Thoracic aorta (tissue), 2 donors: Measurements from ENCODE around the gene STIM1. TPM values are rescaled to one million over a fixed set of nuclear protein-coding genes. Genes with fewer than 3 reads are reported as not detected.

Experiments
- ATAC-seq: fragments of 150-250 bp; one replicate; pipeline ENCODE4 v1.8.0; 2017; ENCODE audit warnings: low read depth; ENCODE audit not compliant: insufficient number of reproducible peaks, low FRiP score
- DNase-seq: peaks from one replicate; pipeline ENCODE4 v3.0.0-alpha.2; 2020; ENCODE audit warnings: low spot score
- H3K27ac ChIP-seq, 2 donors: fragments of 200-600 bp; sonication (generic); 1 replicate in 1 of 2; 2 replicates in 1 of 2; pipeline ENCODE4 v1.5.1; 2016; ENCODE audit warnings: mild to moderate bottlenecking in 2 of 2, moderate library complexity in 2 of 2
- H3K27me3 ChIP-seq: fragments of 200-600 bp; sonication (generic); replicated peaks from 2 replicates; pipeline ENCODE4 v1.6.0; 2016; ENCODE audit warnings: mild to moderate bottlenecking; ENCODE audit not compliant: insufficient read depth
- H3K36me3 ChIP-seq: fragments of 200-600 bp; sonication (generic); one replicate; pipeline ENCODE4 v1.5.1; 2016
- H3K4me1 ChIP-seq, 2 donors: fragments of 200-600 bp; sonication (generic); 1 replicate in 1 of 2; 2 replicates in 1 of 2; pipeline versions ENCODE4 v1.5.1 to v1.6.0; 2016; ENCODE audit warnings: low read depth in 2 of 2, mild to moderate bottlenecking in 1 of 2; ENCODE audit not compliant: control insufficient read depth in 1 of 2
- H3K4me3 ChIP-seq: fragments of 200-600 bp; sonication (generic); 2 replicates; pipeline ENCODE4 v1.5.1; 2016; ENCODE audit warnings: mild to moderate bottlenecking
- H3K9me3 ChIP-seq: fragments of 200-600 bp; sonication (generic); 2 replicates; pipeline ENCODE4 v1.5.1; 2016
- CTCF ChIP-seq: fragments of 200-600 bp; sonication (generic); IDR thresholded peaks from one replicate; pipeline ENCODE4 v1.5.1; 2019; ENCODE audit warnings: antibody characterized with exemption
- total RNA-seq, 2 donors: library from RNA; depleted of rRNA; stranded (reverse); fragments of >200 nt; gene quantifications; one replicate each; pipeline versions ENCODE4 v1.1.0 to v1.2.3, GENCODE V29; 2016

STIM1 gene
- total RNA-seq, 2 donors from 2014 or later, result 53.8 to 63.0 TPM

GRCh38 chr11:3840004-3840869, 15.2 kb upstream of the STIM1 start:
- H3K9me3 ChIP-seq, result no peaks in the 10 kb centered on the region
- no peaks in the 10 kb centered on the region for H3K27me3 ChIP-seq
- no peak for TF ChIP-seq CTCF
- H3K36me3 ChIP-seq, result no peaks in the 10 kb centered on the region
- peaks cover 12 to 35% of the 10 kb centered on the region in 2 donors for H3K4me1 ChIP-seq
- peak; percentile 25 for DNase-seq
- H3K4me3 ChIP-seq, result peak overlapping the region; percentile 96
- peak overlapping the region; percentile 97 to 98 for H3K27ac ChIP-seq
- ATAC-seq, result no peak

- Histone ChIP-seq H3K9me3 (no peaks in the 10 kb centered on the region), H3K36me3 (no peaks in the 10 kb centered on the region), H3K4me1 (peaks cover 7 to 31% of the 10 kb centered on the region in 2 donors), H3K4me3 (peak within 1 kb of the TSS; percentile 96), H3K27ac (peak within 1 kb of the TSS; percentile 97 to 98), H3K27me3 (no peaks in the 10 kb centered on the region)
- ATAC-seq, result peak; percentile 52
- DNase-seq, result peak; percentile 62
- no peak for TF ChIP-seq CTCF
Measured at GRCh38 chr11:3840870-3841425, 14.5 kb upstream of the STIM1 start, which contains the start of gene RHOG. Gene RHOG, minus strand, starts transcription at chr11:3840959. Its CDS starts 12,821 bp downstream, at chr11:3828138.

- Histone ChIP-seq H3K4me1 (peaks cover 7 to 31% of the 10 kb centered on the region in 2 donors), H3K27ac (peak overlapping the region; percentile 97 to 98), H3K36me3 (no peaks in the 10 kb centered on the region), H3K4me3 (peak overlapping the region; percentile 96), H3K9me3 (no peaks in the 10 kb centered on the region), H3K27me3 (no peaks in the 10 kb centered on the region)
- DNase-seq (peak; percentile 29), ATAC-seq (peak; percentile 76)
- TF ChIP-seq CTCF, result peak; percentile 69
Measured at GRCh38 chr11:3841426-3842350, 13.8 kb upstream of the STIM1 start.

- Histone ChIP-seq H3K4me1 (peaks cover 0 to 17% of the 10 kb centered on the region in 2 donors), H3K36me3 (no peaks in the 10 kb centered on the region), H3K27me3 (no peaks in the 10 kb centered on the region), H3K4me3 (no peak overlapping the region), H3K9me3 (no peaks in the 10 kb centered on the region), H3K27ac (no peak overlapping the region)
- no peak for DNase-seq
- ATAC-seq, result no peak
- no peak for TF ChIP-seq CTCF
Measured at GRCh38 chr11:3843326-3843725, 12.1 kb upstream of the STIM1 start.
